Measurements from ENCODE around the gene PLEKHA4. TPM values are rescaled to one million over a fixed set of nuclear protein-coding genes. Genes with fewer than 3 reads are reported as not detected.
"Not testable (repeated sequence)": the region's sequence is repeated elsewhere in the genome, so short reads cannot be mapped to it uniquely, and the experiment has no call there.

PLEKHA4 gene
- total RNA-seq, 1 donor from 2014 or later: 8.5 TPM

DNA sequence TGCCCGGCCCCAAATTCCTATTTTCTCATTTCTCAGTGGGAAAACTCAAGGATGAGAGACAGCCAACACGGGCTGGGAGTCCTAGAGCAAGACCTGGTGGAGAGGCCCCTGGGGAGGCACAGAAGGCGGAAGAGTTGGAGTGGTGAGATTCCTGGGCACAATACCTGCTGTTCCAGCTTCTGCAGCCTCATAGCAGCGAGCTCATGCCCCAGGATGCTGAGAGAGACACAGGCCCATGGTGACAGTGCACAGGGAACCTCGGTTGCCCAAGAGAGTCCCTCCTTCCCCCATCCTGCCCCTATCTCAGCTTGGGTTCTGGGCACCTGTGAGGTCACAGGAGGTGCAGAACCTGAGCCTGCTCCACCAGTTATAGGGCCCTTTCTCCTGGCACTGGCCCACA, 28.8 kb upstream of the PLEKHA4 start:
- H3K36me3 Mint-ChIP-seq (ENCODE audit: insufficient read depth): no peaks in the 10 kb centered on the region
- no peak overlapping the region for H3K4me3 Mint-ChIP-seq (ENCODE audit: low read depth)
- peaks cover 15% of the 10 kb centered on the region for H3K4me1 Mint-ChIP-seq (ENCODE audit: low read depth)
- TF ChIP-seq, protein P1, sequence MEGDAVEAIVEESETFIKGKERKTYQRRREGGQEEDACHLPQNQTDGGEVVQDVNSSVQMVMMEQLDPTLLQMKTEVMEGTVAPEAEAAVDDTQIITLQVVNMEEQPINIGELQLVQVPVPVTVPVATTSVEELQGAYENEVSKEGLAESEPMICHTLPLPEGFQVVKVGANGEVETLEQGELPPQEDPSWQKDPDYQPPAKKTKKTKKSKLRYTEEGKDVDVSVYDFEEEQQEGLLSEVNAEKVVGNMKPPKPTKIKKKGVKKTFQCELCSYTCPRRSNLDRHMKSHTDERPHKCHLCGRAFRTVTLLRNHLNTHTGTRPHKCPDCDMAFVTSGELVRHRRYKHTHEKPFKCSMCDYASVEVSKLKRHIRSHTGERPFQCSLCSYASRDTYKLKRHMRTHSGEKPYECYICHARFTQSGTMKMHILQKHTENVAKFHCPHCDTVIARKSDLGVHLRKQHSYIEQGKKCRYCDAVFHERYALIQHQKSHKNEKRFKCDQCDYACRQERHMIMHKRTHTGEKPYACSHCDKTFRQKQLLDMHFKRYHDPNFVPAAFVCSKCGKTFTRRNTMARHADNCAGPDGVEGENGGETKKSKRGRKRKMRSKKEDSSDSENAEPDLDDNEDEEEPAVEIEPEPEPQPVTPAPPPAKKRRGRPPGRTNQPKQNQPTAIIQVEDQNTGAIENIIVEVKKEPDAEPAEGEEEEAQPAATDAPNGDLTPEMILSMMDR (IDR thresholded peaks at IDR 0.05; ENCODE audit: unreplicated experiment): no peak
- peaks cover 4% of the 10 kb centered on the region for H3K27me3 Mint-ChIP-seq
- no peaks in the 10 kb centered on the region for H3K9me3 Mint-ChIP-seq (ENCODE audit: low read depth)
- DNase-seq (ENCODE audit: low spot score, unreplicated experiment): no peak
- H3K27ac Mint-ChIP-seq: no peak overlapping the region

DNA sequence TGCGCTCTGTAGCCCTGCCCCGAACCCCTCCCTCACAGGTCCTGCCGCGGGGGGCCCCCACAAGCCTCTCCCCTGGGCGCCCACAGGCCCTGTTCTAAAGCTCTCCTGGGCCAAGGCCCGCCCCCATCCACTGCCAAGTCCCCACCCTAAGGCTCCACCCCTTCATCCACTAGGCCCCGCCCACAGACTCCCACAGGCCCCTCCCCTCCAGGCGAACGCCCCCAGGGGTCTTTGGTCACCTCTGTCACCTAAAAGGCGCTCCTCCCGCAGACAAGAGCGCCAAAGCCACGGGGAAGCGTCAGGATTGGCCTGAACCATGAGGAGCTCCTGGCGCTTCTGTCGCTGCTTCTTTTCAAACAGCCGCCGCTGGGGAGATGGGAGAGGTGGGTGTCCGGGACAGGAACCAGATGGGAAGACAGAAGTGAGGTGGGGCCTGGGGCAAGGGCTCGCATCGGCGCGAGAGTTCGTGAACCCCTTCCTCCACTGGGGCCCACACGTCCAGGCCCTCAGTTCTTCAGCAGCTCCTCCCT, 27.8 kb upstream of the PLEKHA4 start:
- H3K4me3 Mint-ChIP-seq (ENCODE audit: low read depth): no peak overlapping the region
- DNase-seq (ENCODE audit: low spot score, unreplicated experiment): no peak
- TF ChIP-seq, protein P1 (IDR thresholded peaks at IDR 0.05; ENCODE audit: unreplicated experiment): no peak

GRCh38 chr19:48895226-48895625, 26.8 kb upstream of the PLEKHA4 start:
- TF ChIP-seq, protein P1 (IDR thresholded peaks at IDR 0.05; ENCODE audit: unreplicated experiment): no peak
- Mint-ChIP-seq H3K36me3 (ENCODE audit: insufficient read depth) (peaks cover 2% of the 10 kb centered on the region), H3K27ac (no peak overlapping the region), H3K4me3 (ENCODE audit: low read depth) (no peak overlapping the region), H3K9me3 (ENCODE audit: low read depth) (no peaks in the 10 kb centered on the region), H3K4me1 (ENCODE audit: low read depth) (peaks cover 20% of the 10 kb centered on the region), H3K27me3 (peaks cover 7% of the 10 kb centered on the region)
- DNase-seq (ENCODE audit: low spot score, unreplicated experiment): no peak

More for the DNA sequence above, 27.8 kb upstream of the PLEKHA4 start:
- Mint-ChIP-seq H3K9me3 (ENCODE audit: low read depth) (no peaks in the 10 kb centered on the region), H3K27ac (no peak overlapping the region), H3K4me1 (ENCODE audit: low read depth) (peaks cover 24% of the 10 kb centered on the region), H3K36me3 (ENCODE audit: insufficient read depth) (no peaks in the 10 kb centered on the region), H3K27me3 (peaks cover 7% of the 10 kb centered on the region)

GRCh38 chr19:48890551-48890950, 22.1 kb upstream of the PLEKHA4 start:
- Mint-ChIP-seq H3K4me3 (ENCODE audit: low read depth) (no peak overlapping the region), H3K27ac (peak overlapping the region; percentile 65), H3K9me3 (ENCODE audit: low read depth) (no peaks in the 10 kb centered on the region)

GRCh38 chr19:48889496-48889895, 21.1 kb upstream of the PLEKHA4 start:
- not testable (repeated sequence) for H3K27me3 Mint-ChIP-seq; H3K4me3 Mint-ChIP-seq (ENCODE audit: low read depth); DNase-seq (ENCODE audit: low spot score, unreplicated experiment); H3K36me3 Mint-ChIP-seq (ENCODE audit: insufficient read depth); H3K27ac Mint-ChIP-seq; H3K9me3 Mint-ChIP-seq (ENCODE audit: low read depth)
- peaks cover 16% of the 10 kb centered on the region for H3K4me1 Mint-ChIP-seq (ENCODE audit: low read depth)

More at GRCh38 chr19:48890551-48890950, 22.1 kb upstream of the PLEKHA4 start:
- peaks cover 7% of the 10 kb centered on the region for H3K27me3 Mint-ChIP-seq
- peaks cover 16% of the 10 kb centered on the region for H3K4me1 Mint-ChIP-seq (ENCODE audit: low read depth)
- TF ChIP-seq, protein P1 (IDR thresholded peaks at IDR 0.05; ENCODE audit: unreplicated experiment): no peak
- peaks cover 2% of the 10 kb centered on the region for H3K36me3 Mint-ChIP-seq (ENCODE audit: insufficient read depth)
- no peak for DNase-seq (ENCODE audit: low spot score, unreplicated experiment)

All from progenitor cell of endocrine pancreas (in vitro differentiated cells).